ENCODE data around the gene NGEF.

- TF ChIP-seq CTCF (conservative IDR thresholded peaks at IDR 0.05 in 1 of 2, IDR thresholded peaks at IDR 0.05 in 1 of 2; ENCODE audit: low read depth in 1 of 2, low read length in 2 of 2), result peak; percentile 7 to 29
- no peak for TF ChIP-seq EZH2 (IDR thresholded peaks at IDR 0.05; ENCODE audit: low read length, missing control alignments)
Measured at GRCh38 chr2:232887171-232887850, 125.7 kb downstream of the NGEF start.

Data from fibroblast of lung (primary cell).